Colonic mucosa (tissue), 4 donors: ENCODE data around the gene TTC28. TPM values are rescaled to one million over a fixed set of nuclear protein-coding genes. Genes with fewer than 3 reads are reported as not detected.

Experiments used
- DNase-seq: peaks from one replicate; pipeline ENCODE4 v3.0.0-alpha.2; 2020
- H3K27ac ChIP-seq: fragments of 200-600 bp; one replicate; pipeline ENCODE4 v1.8.0; 2021
- H3K27me3 ChIP-seq: fragments of 200-600 bp; one replicate; pipeline ENCODE4 v1.8.0; 2021
- H3K36me3 ChIP-seq: fragments of 200-600 bp; one replicate; pipeline ENCODE4 v1.8.0; 2021
- H3K4me1 ChIP-seq: fragments of 200-600 bp; one replicate; pipeline ENCODE4 v1.8.0; 2021; ENCODE audit warnings: mild to moderate bottlenecking
- H3K4me3 ChIP-seq: fragments of 200-600 bp; one replicate; pipeline ENCODE4 v1.8.0; 2021
- H3K9ac ChIP-seq, 2 donors: one replicate each; pipeline ENCODE4 v1.7.0; 2013; ENCODE audit warnings: control low read depth in 2 of 2, low read depth in 2 of 2, low read length in 2 of 2
- H3K9me3 ChIP-seq: fragments of 200-600 bp; one replicate; pipeline ENCODE4 v1.8.0; 2021
- CTCF ChIP-seq: fragments of 200-600 bp; IDR thresholded peaks from one replicate; pipeline ENCODE4 v1.8.0; 2022; ENCODE audit warnings: antibody characterized with exemption, mild to moderate bottlenecking
- intact Hi-C: fragments of 100-400 bp; cut with DNase I; formaldehyde crosslinking; loops from one replicate; pipeline ENCODE4 v1.14.1; 2022
- total RNA-seq, 2 donors: library from RNA; stranded (reverse); fragmentation: NEBNext Ultra II Directional in 1 of 2; extraction: Animal tissue kit (Norgen Biotek cat#: 25700) in 1 of 2; gene quantifications; one replicate each; pipeline ENCODE4 v1.2.1, GENCODE V29; 2021
- donor health status: healthy.
- donor health status: DM: no; HTN: no; CAD: no.
- donor health status: DM: no; HTN: no; CAD: no.

TTC28 gene
- total RNA-seq, 2 donors from 2014 or later: 6.6 to 9.2 TPM

DNA sequence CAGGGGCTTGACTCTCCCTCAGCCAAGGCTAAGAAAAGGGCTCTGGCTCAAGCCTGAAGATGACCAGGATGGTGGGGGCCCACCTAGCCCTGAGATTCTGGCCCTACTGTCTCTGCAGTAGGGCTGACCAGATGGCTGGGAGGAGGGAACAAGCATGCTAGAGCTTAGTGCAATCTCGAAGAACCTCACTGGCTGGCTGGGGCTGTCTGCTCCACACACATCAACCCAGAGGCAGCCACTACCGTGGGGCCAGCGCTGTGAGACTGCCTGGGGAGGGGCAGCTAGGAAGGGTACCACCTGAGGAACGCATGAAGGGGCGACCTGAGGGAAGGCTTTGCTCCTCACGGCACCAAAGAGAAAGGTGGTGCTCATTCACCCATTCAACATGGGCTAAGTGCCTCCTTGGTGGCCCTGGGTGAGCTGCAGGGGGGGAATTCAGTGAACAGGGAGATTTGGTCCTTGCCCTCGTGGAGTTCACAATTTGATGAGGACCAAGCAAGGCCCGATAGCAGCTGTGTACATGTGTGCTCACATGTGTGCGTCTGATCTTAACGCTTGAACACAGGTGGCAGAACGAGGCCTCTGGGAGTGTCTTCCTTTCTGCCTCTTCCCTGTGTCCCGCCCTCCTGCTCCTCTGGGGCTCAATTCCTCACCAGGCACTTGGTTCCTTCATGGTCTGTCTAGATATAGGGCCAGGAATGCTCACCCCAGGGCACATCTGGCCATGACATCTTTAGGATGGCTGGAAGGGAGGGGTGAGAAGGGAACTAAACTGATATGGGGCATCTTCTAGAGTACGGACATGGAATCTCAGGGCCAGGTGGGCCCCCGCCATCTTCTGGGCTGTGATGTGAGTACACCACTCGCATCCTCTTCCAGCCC, 658.3 kb downstream of the TTC28 start:
- intact Hi-C loops: loop anchor here (5.0 kb wide), 1 partner anchor 576 kb away; no protein-coding TSS in a partner anchor
- Histone ChIP-seq H3K4me1 (no peaks in the 10 kb centered on the region), H3K27me3 (no peaks in the 10 kb centered on the region), H3K4me3 (no peak overlapping the region), H3K9ac (no peak overlapping the region), H3K36me3 (no peaks in the 10 kb centered on the region), H3K9me3 (no peaks in the 10 kb centered on the region), H3K27ac (no peak overlapping the region)
- TF ChIP-seq CTCF: no peak
- DNase-seq: peak; percentile 13

DNA sequence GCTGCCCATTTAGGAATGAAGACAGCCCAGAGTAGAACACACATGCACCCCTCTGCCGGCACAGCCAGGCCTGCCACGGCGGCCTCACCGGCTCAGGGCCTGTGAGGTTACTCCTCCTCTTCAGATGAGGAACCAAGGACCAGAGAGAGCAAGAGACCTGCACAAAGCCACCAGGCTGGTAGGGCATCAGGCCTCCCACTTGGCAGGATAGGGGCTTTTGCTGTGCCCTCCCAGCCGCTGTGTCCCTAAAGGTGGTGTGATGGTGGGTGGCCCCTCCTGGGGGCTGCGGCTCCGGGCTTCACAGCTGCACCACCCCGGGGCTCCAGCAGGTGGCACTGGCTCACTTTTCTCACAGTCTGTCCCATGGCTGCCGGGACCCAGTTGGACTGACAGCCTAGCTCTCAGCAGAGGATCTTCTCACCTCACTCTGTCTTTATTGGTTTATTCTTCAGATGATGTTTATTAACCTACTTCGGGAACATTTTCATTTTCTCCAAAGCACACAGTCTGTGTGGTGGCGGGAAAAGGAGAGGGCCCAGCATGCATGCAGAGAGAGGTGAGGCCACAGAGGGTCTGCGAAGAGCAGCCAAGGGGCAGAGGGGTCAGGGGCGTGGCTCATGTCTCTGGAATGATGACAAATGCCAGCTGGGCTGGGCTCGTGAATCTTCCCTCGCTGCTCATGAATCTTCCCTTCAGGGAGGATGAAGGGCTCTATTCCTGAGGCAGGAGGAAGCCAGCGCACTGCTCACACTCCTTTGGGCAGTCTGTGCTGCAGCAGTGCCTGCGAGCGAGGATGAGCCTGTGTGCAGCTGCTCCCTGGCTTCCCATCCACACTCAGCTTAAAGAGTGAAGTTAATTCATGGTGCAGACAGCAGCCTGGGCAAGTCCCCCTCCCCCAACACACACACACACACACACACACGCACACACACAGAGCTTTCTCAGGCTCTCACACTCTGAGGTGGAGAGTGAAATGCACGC, 659.5 kb downstream of the TTC28 start:
- no peak overlapping the region for H3K27ac ChIP-seq
- peak; percentile 73 for DNase-seq
- H3K9ac ChIP-seq: no peak overlapping the region
- H3K27me3 ChIP-seq: no peaks in the 10 kb centered on the region
- TF ChIP-seq CTCF: peak; percentile 97
- H3K36me3 ChIP-seq: no peaks in the 10 kb centered on the region
- no peaks in the 10 kb centered on the region for H3K4me1 ChIP-seq
- no peaks in the 10 kb centered on the region for H3K9me3 ChIP-seq
- no peak overlapping the region for H3K4me3 ChIP-seq
- intact Hi-C loops: loop anchor here (5.0 kb wide), 1 partner anchor 577 kb away; no protein-coding TSS in a partner anchor

DNA sequence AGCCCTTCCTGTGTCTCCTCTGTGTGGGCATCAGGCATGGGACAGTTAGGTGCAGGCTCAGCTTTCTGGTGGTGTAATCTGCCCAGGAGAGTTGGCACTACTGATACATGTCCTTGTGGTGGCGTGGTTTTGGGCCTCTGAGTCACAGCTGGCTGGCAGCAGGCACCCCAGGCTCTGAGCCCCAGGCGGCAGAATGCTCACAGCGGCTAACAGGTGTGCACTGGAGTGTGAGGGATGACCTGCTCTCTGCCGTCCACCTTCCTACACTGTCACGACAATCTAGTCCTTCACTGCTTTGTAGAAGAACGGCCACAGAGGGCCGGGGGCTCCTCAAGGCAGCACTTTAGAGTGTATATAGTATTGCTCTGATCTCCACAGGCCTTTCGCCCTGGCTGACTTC, 660.3 kb downstream of the TTC28 start:
- no peaks in the 10 kb centered on the region for H3K36me3 ChIP-seq

DNA sequence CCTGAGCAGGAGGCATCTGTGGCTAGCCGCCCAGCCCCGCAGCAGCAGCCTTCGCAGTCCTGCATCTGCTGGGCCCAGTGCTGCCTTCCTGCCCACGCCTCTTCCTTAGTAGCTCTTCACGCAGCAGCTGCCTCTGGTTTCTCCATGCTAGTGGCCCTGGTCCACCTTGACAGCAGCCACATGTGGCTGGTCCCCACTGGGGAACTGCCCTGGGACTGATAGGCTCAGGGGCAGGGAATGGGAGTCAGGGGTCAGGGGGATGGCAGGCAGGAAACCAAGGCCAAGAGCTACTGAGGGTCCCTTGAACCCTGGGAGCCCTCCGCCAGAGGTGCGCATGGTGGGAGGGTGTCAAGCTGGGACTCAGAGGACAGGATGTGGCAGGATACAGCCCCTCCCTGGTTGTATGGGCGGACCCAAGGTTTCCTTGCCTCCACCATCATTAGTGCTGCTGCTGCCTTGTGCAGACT, 661.1 kb downstream of the TTC28 start:
- Histone ChIP-seq H3K4me3 (no peak overlapping the region), H3K4me1 (no peaks in the 10 kb centered on the region), H3K36me3 (no peaks in the 10 kb centered on the region), H3K9me3 (no peaks in the 10 kb centered on the region), H3K27me3 (no peaks in the 10 kb centered on the region), H3K9ac (no peak overlapping the region), H3K27ac (no peak overlapping the region)
- no peak for TF ChIP-seq CTCF
- no peak for DNase-seq
- intact Hi-C loops: no loop called here

More for the DNA sequence above, 660.3 kb downstream of the TTC28 start:
- Histone ChIP-seq H3K9me3 (no peaks in the 10 kb centered on the region), H3K4me1 (no peaks in the 10 kb centered on the region), H3K9ac (no peak overlapping the region), H3K27ac (no peak overlapping the region), H3K4me3 (no peak overlapping the region), H3K27me3 (no peaks in the 10 kb centered on the region)
- intact Hi-C loops: no loop called here
- DNase-seq: no peak
- TF ChIP-seq CTCF: no peak

DNA sequence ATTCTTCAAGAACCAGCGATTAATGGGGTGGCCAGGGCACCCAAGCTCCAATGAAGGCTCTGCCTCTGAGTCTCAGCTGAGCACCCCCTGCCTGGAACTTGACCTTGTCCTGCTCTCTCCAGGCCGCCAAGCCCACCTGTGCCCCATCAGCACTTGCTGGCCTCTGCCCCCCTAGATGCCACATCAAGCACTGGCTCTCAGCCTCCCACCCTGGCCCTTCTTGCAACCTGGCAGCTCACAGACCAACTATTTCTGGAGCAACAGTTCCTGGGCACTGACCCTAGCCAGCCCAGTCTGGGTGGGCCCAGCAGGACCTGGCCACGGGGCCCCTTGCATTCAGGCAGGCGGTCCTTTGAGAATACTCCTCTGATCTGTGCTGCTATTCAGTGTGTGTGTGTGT, 661.8 kb downstream of the TTC28 start:
- H3K27ac ChIP-seq: no peak overlapping the region
- no peaks in the 10 kb centered on the region for H3K36me3 ChIP-seq
- intact Hi-C loops: no loop called here
- H3K9me3 ChIP-seq: no peaks in the 10 kb centered on the region
- H3K27me3 ChIP-seq: no peaks in the 10 kb centered on the region
- H3K4me3 ChIP-seq: no peak overlapping the region
- no peaks in the 10 kb centered on the region for H3K4me1 ChIP-seq
- TF ChIP-seq CTCF: no peak
- DNase-seq: no peak
- H3K9ac ChIP-seq: no peak overlapping the region
